ENCODE data around the gene SOX2. TPM values are rescaled to one million over a fixed set of nuclear protein-coding genes. Genes with fewer than 3 reads are reported as not detected.

Gene SOX2
- total RNA-seq, 2 donors from 2014 or later = 0.16 TPM; not detected in 1

DNA sequence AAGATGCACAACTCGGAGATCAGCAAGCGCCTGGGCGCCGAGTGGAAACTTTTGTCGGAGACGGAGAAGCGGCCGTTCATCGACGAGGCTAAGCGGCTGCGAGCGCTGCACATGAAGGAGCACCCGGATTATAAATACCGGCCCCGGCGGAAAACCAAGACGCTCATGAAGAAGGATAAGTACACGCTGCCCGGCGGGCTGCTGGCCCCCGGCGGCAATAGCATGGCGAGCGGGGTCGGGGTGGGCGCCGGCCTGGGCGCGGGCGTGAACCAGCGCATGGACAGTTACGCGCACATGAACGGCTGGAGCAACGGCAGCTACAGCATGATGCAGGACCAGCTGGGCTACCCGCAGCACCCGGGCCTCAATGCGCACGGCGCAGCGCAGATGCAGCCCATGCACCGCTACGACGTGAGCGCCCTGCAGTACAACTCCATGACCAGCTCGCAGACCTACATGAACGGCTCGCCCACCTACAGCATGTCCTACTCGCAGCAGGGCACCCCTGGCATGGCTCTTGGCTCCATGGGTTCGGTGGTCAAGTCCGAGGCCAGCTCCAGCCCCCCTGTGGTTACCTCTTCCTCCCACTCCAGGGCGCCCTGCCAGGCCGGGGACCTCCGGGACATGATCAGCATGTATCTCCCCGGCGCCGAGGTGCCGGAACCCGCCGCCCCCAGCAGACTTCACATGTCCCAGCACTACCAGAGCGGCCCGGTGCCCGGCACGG, 991 bp downstream of the SOX2 start:
- ATAC-seq (replicated peaks in 1 of 2) = peak; percentile 21 to 30
- peaks cover 3 to 9% of the 10 kb centered on the region in 2 donors for H3K36me3 Mint-ChIP-seq (ENCODE audit: insufficient read depth in 2 of 2)
- peak overlapping the region; percentile 60 to 64 for H3K4me3 Mint-ChIP-seq
- DNase-seq = no peak
- H3K27me3 Mint-ChIP-seq (ENCODE audit: low read depth) = peaks cover 70% of the 10 kb centered on the region
- peaks cover 0 to 2% of the 10 kb centered on the region in 2 donors for H3K9me3 Mint-ChIP-seq
- H3K4me1 Mint-ChIP-seq (ENCODE audit: low read depth) = peaks cover 13% of the 10 kb centered on the region
- no peak overlapping the region for H3K27ac Mint-ChIP-seq

DNA sequence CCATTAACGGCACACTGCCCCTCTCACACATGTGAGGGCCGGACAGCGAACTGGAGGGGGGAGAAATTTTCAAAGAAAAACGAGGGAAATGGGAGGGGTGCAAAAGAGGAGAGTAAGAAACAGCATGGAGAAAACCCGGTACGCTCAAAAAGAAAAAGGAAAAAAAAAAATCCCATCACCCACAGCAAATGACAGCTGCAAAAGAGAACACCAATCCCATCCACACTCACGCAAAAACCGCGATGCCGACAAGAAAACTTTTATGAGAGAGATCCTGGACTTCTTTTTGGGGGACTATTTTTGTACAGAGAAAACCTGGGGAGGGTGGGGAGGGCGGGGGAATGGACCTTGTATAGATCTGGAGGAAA, 1.5 kb downstream of the SOX2 start:
- peaks cover 70% of the 10 kb centered on the region for H3K27me3 Mint-ChIP-seq (ENCODE audit: low read depth)
- peak overlapping the region; percentile 38 for H3K27ac Mint-ChIP-seq
- peaks cover 13% of the 10 kb centered on the region for H3K4me1 Mint-ChIP-seq (ENCODE audit: low read depth)
- DNase-seq (no peak), ATAC-seq (replicated peaks in 1 of 2) (no peak)
- peaks cover 3 to 9% of the 10 kb centered on the region in 2 donors for H3K36me3 Mint-ChIP-seq (ENCODE audit: insufficient read depth in 2 of 2)
- H3K9me3 Mint-ChIP-seq = peaks cover 0 to 2% of the 10 kb centered on the region in 2 donors
- peak overlapping the region; percentile 46 to 60 for H3K4me3 Mint-ChIP-seq

DNA sequence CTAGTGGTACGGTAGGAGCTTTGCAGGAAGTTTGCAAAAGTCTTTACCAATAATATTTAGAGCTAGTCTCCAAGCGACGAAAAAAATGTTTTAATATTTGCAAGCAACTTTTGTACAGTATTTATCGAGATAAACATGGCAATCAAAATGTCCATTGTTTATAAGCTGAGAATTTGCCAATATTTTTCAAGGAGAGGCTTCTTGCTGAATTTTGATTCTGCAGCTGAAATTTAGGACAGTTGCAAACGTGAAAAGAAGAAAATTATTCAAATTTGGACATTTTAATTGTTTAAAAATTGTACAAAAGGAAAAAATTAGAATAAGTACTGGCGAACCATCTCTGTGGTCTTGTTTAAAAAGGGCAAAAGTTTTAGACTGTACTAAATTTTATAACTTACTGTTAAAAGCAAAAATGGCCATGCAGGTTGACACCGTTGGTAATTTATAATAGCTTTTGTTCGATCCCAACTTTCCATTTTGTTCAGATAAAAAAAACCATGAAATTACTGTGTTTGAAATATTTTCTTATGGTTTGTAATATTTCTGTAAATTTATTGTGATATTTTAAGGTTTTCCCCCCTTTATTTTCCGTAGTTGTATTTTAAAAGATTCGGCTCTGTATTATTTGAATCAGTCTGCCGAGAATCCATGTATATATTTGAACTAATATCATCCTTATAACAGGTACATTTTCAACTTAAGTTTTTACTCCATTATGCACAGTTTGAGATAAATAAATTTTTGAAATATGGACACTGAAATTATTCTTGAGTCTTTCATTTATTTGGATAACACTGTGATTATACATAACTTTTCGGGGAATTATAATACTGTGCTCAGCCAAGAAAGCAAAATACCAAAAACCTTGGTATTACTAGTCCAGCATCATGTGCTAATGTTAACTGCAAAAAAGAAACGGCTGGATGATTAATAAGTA, 2.2 kb downstream of the SOX2 start:
- H3K4me3 Mint-ChIP-seq = peak overlapping the region in 1 of 2 donors; percentile 25
- ATAC-seq (replicated peaks in 1 of 2) = peak in 1 of 2 donors; percentile 29
- H3K36me3 Mint-ChIP-seq (ENCODE audit: insufficient read depth in 2 of 2) = peaks cover 3 to 9% of the 10 kb centered on the region in 2 donors
- H3K27ac Mint-ChIP-seq = peak overlapping the region; percentile 81
- peaks cover 74% of the 10 kb centered on the region for H3K27me3 Mint-ChIP-seq (ENCODE audit: low read depth)
- no peak for DNase-seq
- peaks cover 0 to 2% of the 10 kb centered on the region in 2 donors for H3K9me3 Mint-ChIP-seq
- peaks cover 13% of the 10 kb centered on the region for H3K4me1 Mint-ChIP-seq (ENCODE audit: low read depth)

DNA sequence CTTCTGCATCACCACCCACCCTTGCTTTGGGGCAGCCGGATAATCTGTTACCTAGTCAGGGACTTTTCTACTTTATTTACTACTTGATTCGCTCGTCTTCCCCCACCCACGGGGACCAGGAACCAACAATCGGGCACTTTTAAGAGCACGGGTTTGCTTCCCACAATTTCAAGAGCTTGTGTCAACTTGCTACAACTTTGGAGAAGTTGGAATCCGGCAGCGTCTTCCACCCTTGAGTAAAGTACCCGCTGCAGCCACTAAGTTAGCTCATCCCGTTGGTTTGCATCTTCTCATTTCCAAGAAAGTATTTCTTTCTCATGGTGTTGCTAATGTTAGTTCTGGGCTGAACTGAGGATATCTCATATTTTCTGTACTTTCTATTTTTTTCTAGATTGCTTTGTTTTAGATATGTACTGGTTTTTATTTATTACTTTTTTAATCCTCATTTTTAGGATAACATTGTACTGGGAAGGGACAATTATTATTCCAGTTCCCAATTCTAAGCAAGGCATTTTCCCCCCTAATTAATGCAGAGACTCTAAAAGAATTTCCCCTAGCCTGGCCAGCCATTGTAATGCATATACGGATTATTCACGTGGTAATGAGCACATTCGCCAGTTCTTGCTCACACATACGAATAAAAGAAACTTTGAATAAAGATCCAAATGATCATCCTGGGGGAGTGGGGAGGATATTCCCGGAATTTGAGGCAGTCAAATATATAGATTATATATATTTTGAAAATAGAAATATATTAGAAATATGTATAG, 4.0 kb downstream of the SOX2 start:
- no peak overlapping the region for H3K27ac Mint-ChIP-seq
- peaks cover 80% of the 10 kb centered on the region for H3K27me3 Mint-ChIP-seq (ENCODE audit: low read depth)
- ATAC-seq (replicated peaks in 1 of 2) (no peak), DNase-seq (no peak)
- H3K4me3 Mint-ChIP-seq = no peak overlapping the region
- H3K9me3 Mint-ChIP-seq = peaks cover 0 to 2% of the 10 kb centered on the region in 2 donors
- H3K36me3 Mint-ChIP-seq (ENCODE audit: insufficient read depth in 2 of 2) = peaks cover 3 to 13% of the 10 kb centered on the region in 2 donors
- H3K4me1 Mint-ChIP-seq (ENCODE audit: low read depth) = peaks cover 5% of the 10 kb centered on the region

DNA sequence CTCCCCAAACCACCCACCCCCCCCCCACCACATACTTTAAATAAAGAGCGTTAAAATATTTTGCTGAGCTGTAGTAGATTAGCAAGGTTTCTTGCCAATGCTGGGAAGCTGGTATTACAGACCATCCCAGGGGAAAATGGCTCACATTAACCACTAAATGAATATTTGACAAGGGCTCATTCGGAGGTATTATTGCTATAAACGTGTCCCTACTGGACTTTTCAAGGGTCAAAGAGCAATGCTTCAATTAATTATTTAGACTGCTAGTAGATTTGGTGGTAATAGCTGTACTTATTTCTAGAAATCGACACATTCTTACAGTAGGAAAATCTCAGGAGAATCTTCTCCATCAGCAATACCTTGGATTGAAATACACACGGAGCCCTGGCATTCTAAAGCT, 5.2 kb downstream of the SOX2 start:
- no peak overlapping the region for H3K4me3 Mint-ChIP-seq
- no peak overlapping the region for H3K27ac Mint-ChIP-seq
- H3K27me3 Mint-ChIP-seq (ENCODE audit: low read depth) = peaks cover 93% of the 10 kb centered on the region
- H3K4me1 Mint-ChIP-seq (ENCODE audit: low read depth) = peaks cover 5% of the 10 kb centered on the region
- H3K36me3 Mint-ChIP-seq (ENCODE audit: insufficient read depth in 2 of 2) = peaks cover 5 to 20% of the 10 kb centered on the region in 2 donors
- ATAC-seq (replicated peaks in 1 of 2) (no peak), DNase-seq (no peak)
- peaks cover 0 to 2% of the 10 kb centered on the region in 2 donors for H3K9me3 Mint-ChIP-seq

DNA sequence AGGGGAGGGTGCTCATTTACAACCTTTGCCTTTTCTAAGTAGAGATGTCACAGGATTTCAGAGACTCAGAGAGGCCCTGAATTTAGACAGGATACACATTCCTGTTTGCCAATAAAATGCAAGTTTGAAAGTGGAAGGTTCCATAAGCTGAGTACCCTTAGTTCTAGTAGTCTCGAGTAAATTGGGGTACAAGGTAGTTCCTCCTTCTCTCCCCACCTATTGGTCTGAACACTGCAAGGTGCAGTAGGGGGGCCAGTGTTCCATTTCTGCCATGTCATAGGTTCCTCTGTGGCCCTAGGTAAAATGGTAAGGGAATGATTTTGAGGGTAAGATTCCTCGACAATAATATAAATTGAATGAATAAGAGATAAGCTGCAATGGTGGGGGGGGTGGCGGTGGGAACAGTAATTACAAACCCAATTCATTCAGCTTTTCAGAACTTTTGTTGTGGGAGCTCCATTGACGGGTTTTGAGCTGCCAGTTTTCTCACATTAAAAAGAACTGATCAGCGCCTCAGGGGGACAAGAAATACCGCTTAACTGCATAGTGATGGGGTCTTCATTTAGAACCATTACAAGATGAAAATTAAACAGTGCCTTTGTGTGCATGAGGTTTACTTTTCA, 5.9 kb downstream of the SOX2 start:
- H3K27ac Mint-ChIP-seq = no peak overlapping the region
- peaks cover 5% of the 10 kb centered on the region for H3K4me1 Mint-ChIP-seq (ENCODE audit: low read depth)
- H3K36me3 Mint-ChIP-seq (ENCODE audit: insufficient read depth in 2 of 2) = peaks cover 8 to 21% of the 10 kb centered on the region in 2 donors
- DNase-seq = no peak
- no peak overlapping the region for H3K4me3 Mint-ChIP-seq
- peaks cover 0 to 6% of the 10 kb centered on the region in 2 donors for H3K9me3 Mint-ChIP-seq
- H3K27me3 Mint-ChIP-seq (ENCODE audit: low read depth) = peaks cover 99% of the 10 kb centered on the region
- no peak for ATAC-seq (replicated peaks in 1 of 2)

DNA sequence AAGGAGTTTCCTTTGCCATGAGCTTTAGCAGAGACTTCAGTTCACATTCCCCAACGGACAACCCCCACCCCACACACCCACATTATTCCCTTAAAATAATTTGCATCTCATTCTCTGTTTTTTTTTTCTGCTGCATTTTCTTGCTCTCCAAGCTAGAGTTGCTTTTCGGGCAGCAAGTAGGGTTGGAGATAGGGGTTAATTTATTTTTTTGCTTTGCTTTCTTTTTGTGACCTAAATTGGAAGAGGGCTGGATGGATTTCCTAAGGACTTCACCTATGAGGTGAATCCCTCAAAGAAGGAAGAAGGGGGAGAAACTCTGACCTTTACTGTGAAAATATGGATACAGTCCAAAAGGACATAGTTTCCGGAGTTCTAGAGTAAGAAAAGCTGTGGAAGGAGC, 6.6 kb downstream of the SOX2 start:
- peaks cover 8 to 19% of the 10 kb centered on the region in 2 donors for H3K36me3 Mint-ChIP-seq (ENCODE audit: insufficient read depth in 2 of 2)

DNA sequence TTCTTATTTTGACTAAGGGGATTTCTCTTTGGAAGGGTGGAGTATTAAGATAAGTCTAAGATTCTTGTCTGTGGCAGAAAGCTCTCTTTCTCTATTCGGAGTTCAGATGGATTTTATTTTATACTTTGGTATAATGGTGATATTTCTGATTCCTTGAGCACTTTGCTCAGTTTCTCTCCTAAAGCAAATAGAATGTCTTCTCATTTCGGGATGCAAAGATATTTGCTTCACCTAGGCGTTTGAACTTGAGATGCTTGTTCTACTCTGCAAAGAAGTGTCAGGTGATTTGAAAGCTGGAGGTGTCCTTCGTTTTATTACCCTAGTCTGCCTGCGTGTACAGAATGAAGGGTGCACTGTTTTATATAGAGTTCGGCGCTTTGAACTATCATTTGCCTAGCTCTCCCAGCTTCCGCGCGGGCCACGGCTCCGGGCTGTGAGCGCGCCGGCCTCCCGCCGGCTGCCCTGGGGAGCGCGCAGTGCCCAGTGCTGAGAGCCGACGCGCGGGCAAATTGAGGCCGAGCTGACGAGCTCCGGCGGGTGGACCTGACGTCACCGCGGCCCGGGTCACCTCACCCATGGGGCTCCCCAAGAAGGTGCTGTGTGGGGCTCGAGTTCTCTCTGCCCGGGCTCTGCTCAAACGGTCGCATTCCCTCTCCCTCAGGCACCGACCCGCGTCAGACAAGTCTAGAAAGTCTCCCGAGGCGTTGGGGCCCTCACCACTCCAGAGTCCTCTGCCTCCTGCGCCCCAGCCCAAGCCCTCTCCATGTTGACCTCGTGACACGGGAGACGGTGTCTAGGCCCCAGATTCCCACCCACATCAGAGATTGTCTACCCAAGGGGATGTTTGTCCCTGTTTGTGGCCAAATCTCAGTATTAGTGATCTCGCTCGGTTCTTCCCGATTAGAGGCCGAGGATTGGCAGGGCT, 7.5 kb downstream of the SOX2 start:
- Mint-ChIP-seq H3K36me3 (ENCODE audit: insufficient read depth in 2 of 2) (peaks cover 13 to 27% of the 10 kb centered on the region in 2 donors), H3K4me1 (ENCODE audit: low read depth) (peaks cover 11% of the 10 kb centered on the region), H3K27me3 (ENCODE audit: low read depth) (peaks cover 99% of the 10 kb centered on the region), H3K9me3 (peaks cover 3 to 11% of the 10 kb centered on the region in 2 donors), H3K4me3 (no peak overlapping the region), H3K27ac (no peak overlapping the region)
- no peak for ATAC-seq (replicated peaks in 1 of 2)
- DNase-seq = no peak

More for the DNA sequence above, 6.6 kb downstream of the SOX2 start:
- Mint-ChIP-seq H3K4me1 (ENCODE audit: low read depth) (peaks cover 5% of the 10 kb centered on the region), H3K4me3 (no peak overlapping the region), H3K27me3 (ENCODE audit: low read depth) (peaks cover 99% of the 10 kb centered on the region), H3K27ac (no peak overlapping the region), H3K9me3 (peaks cover 0 to 7% of the 10 kb centered on the region in 2 donors)
- ATAC-seq (replicated peaks in 1 of 2) (no peak), DNase-seq (no peak)

DNA sequence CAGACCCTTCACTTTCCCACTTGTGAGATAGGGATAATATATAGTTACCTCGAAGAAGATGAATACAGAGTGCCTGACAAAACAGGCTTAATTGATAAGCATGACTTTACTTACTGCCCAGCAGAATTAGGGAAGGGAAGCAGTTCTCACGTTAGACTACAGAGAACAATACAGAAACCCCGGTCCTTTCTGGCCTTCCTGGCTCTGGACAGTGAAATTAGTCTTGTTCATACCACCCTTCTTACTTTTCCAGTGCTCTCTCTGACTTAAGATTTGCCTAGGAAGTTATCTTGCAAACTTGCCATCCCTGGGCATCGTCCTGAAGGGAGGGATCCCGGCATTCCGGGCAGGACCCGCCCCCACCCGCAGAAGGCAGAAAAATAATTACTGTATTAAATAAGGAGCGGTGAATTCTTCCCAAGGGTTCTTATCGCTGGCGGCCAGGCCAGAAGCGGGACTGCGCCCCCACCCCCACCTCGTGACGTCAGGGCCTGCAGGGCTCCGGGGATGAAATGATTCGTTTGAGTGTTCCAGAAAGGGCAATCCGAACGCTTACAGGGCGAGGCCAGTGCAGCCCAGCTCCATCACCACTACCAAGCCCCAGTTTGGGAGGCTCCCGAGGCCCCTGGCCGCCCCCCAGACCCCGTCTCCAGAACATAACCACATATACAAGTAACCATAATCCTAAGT, 8.4 kb downstream of the SOX2 start:
- Mint-ChIP-seq H3K36me3 (ENCODE audit: insufficient read depth in 2 of 2) (peaks cover 15 to 31% of the 10 kb centered on the region in 2 donors), H3K9me3 (peaks cover 3 to 10% of the 10 kb centered on the region in 2 donors), H3K4me3 (no peak overlapping the region), H3K27ac (no peak overlapping the region), H3K4me1 (ENCODE audit: low read depth) (peaks cover 9% of the 10 kb centered on the region), H3K27me3 (ENCODE audit: low read depth) (peaks cover 99% of the 10 kb centered on the region)
- DNase-seq = no peak
- no peak for ATAC-seq (replicated peaks in 1 of 2)

DNA sequence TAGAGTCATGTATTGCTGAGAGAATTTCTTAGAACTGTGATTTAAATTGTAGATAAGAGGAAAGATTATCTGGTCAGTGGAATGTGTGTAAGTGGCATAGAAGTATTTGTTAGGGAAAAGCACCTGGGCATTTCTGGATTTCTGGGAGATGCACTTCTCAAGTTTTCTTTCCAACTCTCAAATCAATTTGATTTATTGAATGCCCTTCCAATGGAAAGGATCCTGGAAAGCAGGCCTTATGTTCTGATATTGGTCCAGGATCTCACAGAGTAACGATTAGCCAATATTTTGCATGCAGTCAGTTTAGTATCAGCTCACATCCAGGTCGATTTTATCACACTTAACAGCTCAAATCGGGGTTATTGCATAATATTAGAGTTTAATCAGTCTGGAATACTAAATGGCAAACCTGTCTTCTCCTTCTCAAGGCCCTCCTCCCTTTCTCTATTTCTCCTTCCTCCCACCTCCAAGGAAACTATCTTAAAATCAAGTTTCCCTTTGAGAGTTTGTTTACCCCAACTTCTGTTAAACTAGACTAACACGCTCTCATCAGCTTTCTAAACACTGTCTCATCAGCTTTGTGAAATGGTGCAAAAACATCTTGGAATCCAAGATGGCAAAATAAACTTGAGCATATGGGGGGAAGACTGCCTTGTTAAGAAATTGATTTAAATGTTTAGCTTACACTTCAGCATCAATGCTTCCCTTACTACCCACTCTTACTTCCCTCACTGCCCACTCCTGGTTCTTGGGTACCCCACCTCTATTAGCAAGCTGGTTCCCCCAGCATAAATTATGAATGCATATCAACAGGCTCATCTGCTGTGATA, 9.5 kb downstream of the SOX2 start:
- DNase-seq = no peak
- Mint-ChIP-seq H3K4me3 (no peak overlapping the region), H3K9me3 (peaks cover 3 to 12% of the 10 kb centered on the region in 2 donors), H3K4me1 (ENCODE audit: low read depth) (peaks cover 7% of the 10 kb centered on the region), H3K36me3 (ENCODE audit: insufficient read depth in 2 of 2) (peaks cover 19 to 30% of the 10 kb centered on the region in 2 donors), H3K27me3 (ENCODE audit: low read depth) (peaks cover 97% of the 10 kb centered on the region), H3K27ac (peak overlapping the region; percentile 22)
- no peak for ATAC-seq (replicated peaks in 1 of 2)

Data from activated T-cell treated with anti-CD3 and anti-CD28 coated beads, Interleukin-2, amount 50 U/mL, for 72 hours (primary cell).